Thymus (tissue), 11 donors: ENCODE results near the gene TBC1D30. TPM values are rescaled to one million over a fixed set of nuclear protein-coding genes. Genes with fewer than 3 reads are reported as not detected.

Experiments
- DNase-seq, 9 donors: peaks; one replicate each; pipeline ENCODE4 v3.0.0-alpha.2; 2013; ENCODE audit warnings: low spot score in 9 of 9, low read depth in 6 of 9, missing footprints in 1 of 9
- H3K27ac ChIP-seq, 2 donors: one replicate each; pipeline ENCODE4 v1.5.1; 2013; ENCODE audit warnings: control low read depth in 1 of 2, low read depth in 1 of 2, low read length in 1 of 2, mild to moderate bottlenecking in 1 of 2, moderate library complexity in 1 of 2
- H3K27me3 ChIP-seq, 2 donors: one replicate each; pipeline ENCODE4 v1.5.1; 2013; ENCODE audit warnings: low read length in 1 of 2; ENCODE audit not compliant: control insufficient read depth in 2 of 2, insufficient read depth in 1 of 2
- H3K36me3 ChIP-seq, 2 donors: one replicate each; pipeline ENCODE4 v1.5.1; 2013; ENCODE audit warnings: low read length in 1 of 2, mild to moderate bottlenecking in 1 of 2, moderate library complexity in 1 of 2; ENCODE audit not compliant: control insufficient read depth in 2 of 2, insufficient read depth in 2 of 2
- H3K4me1 ChIP-seq, 2 donors: one replicate each; pipeline ENCODE4 v1.5.1; 2013; ENCODE audit warnings: low read length in 2 of 2; ENCODE audit not compliant: control insufficient read depth in 2 of 2, insufficient read depth in 2 of 2
- H3K4me3 ChIP-seq, 2 donors: one replicate each; pipeline ENCODE4 v1.5.1; 2013; ENCODE audit warnings: low read length in 2 of 2, control low read depth in 1 of 2, mild to moderate bottlenecking in 1 of 2
- H3K9me3 ChIP-seq, 2 donors: one replicate each; pipeline ENCODE4 v1.5.1; 2013; ENCODE audit warnings: low read length in 1 of 2, mild to moderate bottlenecking in 1 of 2; ENCODE audit not compliant: control insufficient read depth in 2 of 2, insufficient read depth in 1 of 2
- WGBS: extraction: QIAGEN DNeasy Blood & Tissue Kit; methylation state at CpG from one replicate; pipeline ENCODE4 v1.1.7; 2013; 5-methylcytosine and 5-hydroxymethylcytosine counted together
- polyA plus RNA-seq: library from polyadenylated mRNA; stranded (reverse); fragments of 200-250 nt; gene quantifications from one replicate; pipeline ENCODE4 v1.2.3, GENCODE V29; 2013
- total RNA-seq: library from RNA; stranded (reverse); fragments of 120-200 nt; gene quantifications from one replicate; pipeline ENCODE4 v1.2.4, GENCODE V29; 2013
- donor health status: healthy.

TBC1D30 gene
- total and polyA plus RNA-seq, 2 donors: 0.42 to 0.91 TPM

GRCh38 chr12:64876388-64877071 lies 52.1 kb downstream of the TBC1D30 start:
- no peak overlapping the region for H3K4me3 ChIP-seq
- no peak overlapping the region for H3K27ac ChIP-seq
- DNase-seq: no peak
- H3K4me1 ChIP-seq: no peaks in the 10 kb centered on the region
- no peaks in the 10 kb centered on the region for H3K36me3 ChIP-seq
- WGBS: 96% methylated on average over 12 of the region's 12 CpGs
- H3K9me3 ChIP-seq: no peaks in the 10 kb centered on the region
- H3K27me3 ChIP-seq: no peaks in the 10 kb centered on the region

GRCh38 chr12:64877363-64878004 lies 53.0 kb downstream of the TBC1D30 start:
- no peak for DNase-seq
- Histone ChIP-seq H3K9me3 (no peaks in the 10 kb centered on the region), H3K27ac (no peak overlapping the region), H3K4me1 (no peaks in the 10 kb centered on the region), H3K4me3 (no peak overlapping the region), H3K36me3 (no peaks in the 10 kb centered on the region), H3K27me3 (no peaks in the 10 kb centered on the region)
- WGBS: 70% methylated on average over 3 of the region's 3 CpGs

- Histone ChIP-seq H3K4me3 (no peak overlapping the region), H3K27me3 (no peaks in the 10 kb centered on the region), H3K27ac (no peak overlapping the region), H3K9me3 (no peaks in the 10 kb centered on the region), H3K36me3 (no peaks in the 10 kb centered on the region), H3K4me1 (no peaks in the 10 kb centered on the region)
- WGBS: 97% methylated on average over 3 of the region's 3 CpGs
- no peak for DNase-seq
Measured at GRCh38 chr12:64882687-64883086, 58.2 kb downstream of the TBC1D30 start.

- no peak overlapping the region for H3K4me3 ChIP-seq
- H3K27me3 ChIP-seq: peaks cover 0 to under 1% of the 10 kb centered on the region in 2 donors
- no peaks in the 10 kb centered on the region for H3K9me3 ChIP-seq
- DNase-seq: no peak
- no peak overlapping the region for H3K27ac ChIP-seq
- 89% methylated on average over 17 of the region's 17 CpGs for WGBS
- H3K4me1 ChIP-seq: no peaks in the 10 kb centered on the region
- H3K36me3 ChIP-seq: no peaks in the 10 kb centered on the region
Measured at GRCh38 chr12:64883264-64884163, 59.1 kb downstream of the TBC1D30 start.

- no peaks in the 10 kb centered on the region for H3K36me3 ChIP-seq
- DNase-seq: no peak
- no peaks in the 10 kb centered on the region for H3K4me1 ChIP-seq
- no peak overlapping the region for H3K4me3 ChIP-seq
- no peak overlapping the region for H3K27ac ChIP-seq
- no peaks in the 10 kb centered on the region for H3K9me3 ChIP-seq
- H3K27me3 ChIP-seq: peaks cover 0 to 2% of the 10 kb centered on the region in 2 donors
- 96% methylated on average over 3 of the region's 3 CpGs for WGBS
Measured at GRCh38 chr12:64884164-64884542, 59.7 kb downstream of the TBC1D30 start.

GRCh38 chr12:64884728-64885127 lies 60.3 kb downstream of the TBC1D30 start:
- Histone ChIP-seq H3K4me1 (no peaks in the 10 kb centered on the region), H3K27me3 (peaks cover 0 to 2% of the 10 kb centered on the region in 2 donors), H3K4me3 (no peak overlapping the region), H3K27ac (no peak overlapping the region), H3K9me3 (no peaks in the 10 kb centered on the region), H3K36me3 (no peaks in the 10 kb centered on the region)
- no peak for DNase-seq
- 97% methylated on average over 3 of the region's 3 CpGs for WGBS

- Histone ChIP-seq H3K4me3 (no peak overlapping the region), H3K27me3 (peaks cover 0 to 5% of the 10 kb centered on the region in 2 donors), H3K4me1 (no peaks in the 10 kb centered on the region), H3K27ac (no peak overlapping the region), H3K9me3 (no peaks in the 10 kb centered on the region), H3K36me3 (no peaks in the 10 kb centered on the region)
- DNase-seq: no peak
- 78% methylated on average over 11 of the region's 11 CpGs for WGBS
Measured at GRCh38 chr12:64889434-64890216, 65.2 kb downstream of the TBC1D30 start.

GRCh38 chr12:64890873-64891468 lies 66.5 kb downstream of the TBC1D30 start:
- Histone ChIP-seq H3K4me1 (no peaks in the 10 kb centered on the region), H3K27ac (no peak overlapping the region), H3K27me3 (peaks cover 0 to 5% of the 10 kb centered on the region in 2 donors), H3K9me3 (no peaks in the 10 kb centered on the region), H3K4me3 (no peak overlapping the region), H3K36me3 (no peaks in the 10 kb centered on the region)
- WGBS: 55% methylated on average over 6 of the region's 6 CpGs
- DNase-seq: peak; percentile 9 to 69 (median 39)
